Femur (tissue), 1 donor: Measurements from ENCODE around the gene PARP12.
A peak's percentile ranks its signal among the peaks of the same experiment; 100 is the strongest.
"Not testable (repeated sequence)": the region's sequence is repeated elsewhere in the genome, so short reads cannot be mapped to it uniquely, and the experiment has no call there.

ENCODE experiments used
- DNase-seq: peaks from one replicate; pipeline ENCODE4 v3.0.0-alpha.2; 2017

Gene PARP12

DNA sequence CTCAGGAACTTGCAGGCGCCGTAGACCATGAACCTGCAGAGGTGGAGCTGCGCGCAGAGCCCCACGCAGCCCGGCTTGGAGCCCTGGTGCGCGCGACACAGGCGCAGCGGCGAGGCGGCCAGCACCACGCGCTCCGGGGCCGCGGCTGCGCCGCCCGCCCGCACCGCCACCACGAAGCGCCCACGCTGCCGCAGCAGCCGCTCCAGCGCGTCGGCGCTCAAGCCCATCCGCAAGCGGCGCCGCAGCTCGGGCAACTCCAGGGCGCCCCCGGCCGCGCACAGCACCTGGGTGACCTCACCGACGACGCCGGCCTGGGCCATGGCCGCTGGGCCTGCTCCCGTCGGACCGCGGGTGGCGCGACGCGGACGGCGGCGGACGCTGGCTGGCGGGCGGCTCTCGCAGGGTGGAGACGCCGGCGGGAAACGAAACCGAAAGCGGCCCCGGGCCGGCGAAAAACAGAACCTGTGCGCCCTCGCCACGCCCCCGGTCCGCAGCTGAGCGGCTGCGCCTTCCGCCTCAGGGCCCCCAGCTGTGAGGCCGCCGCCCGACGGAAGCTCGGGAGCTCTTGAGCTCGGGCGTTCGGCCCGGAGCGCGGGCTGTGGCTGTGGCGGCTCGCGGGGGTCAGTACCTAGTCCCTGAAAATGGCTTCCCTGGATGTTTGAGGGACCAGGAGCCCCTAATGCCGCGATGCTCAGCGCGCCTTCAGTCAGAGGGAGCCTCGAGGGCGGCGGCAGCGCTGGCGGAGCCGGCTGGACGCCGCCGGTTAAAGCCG is at the start of gene PARP12:
Gene PARP12 (minus strand): TSS at position 424 of the 772 bp plus-strand sequence. CDS start 104 bp downstream, at position 320.
- DNase-seq = peak; percentile 91

GRCh38 chr7:140108777-140109176 is 46.0 kb upstream of the PARP12 start:
- DNase-seq = not testable (repeated sequence)

- no peak for DNase-seq
These were observed 33.7 kb upstream of the PARP12 start for GRCh38 chr7:140096459-140096858.

- DNase-seq = no peak
These were observed 30.6 kb upstream of the PARP12 start for GRCh38 chr7:140093375-140093774.

GRCh38 chr7:140085447-140085846 is 22.7 kb upstream of the PARP12 start:
- DNase-seq = no peak

DNA sequence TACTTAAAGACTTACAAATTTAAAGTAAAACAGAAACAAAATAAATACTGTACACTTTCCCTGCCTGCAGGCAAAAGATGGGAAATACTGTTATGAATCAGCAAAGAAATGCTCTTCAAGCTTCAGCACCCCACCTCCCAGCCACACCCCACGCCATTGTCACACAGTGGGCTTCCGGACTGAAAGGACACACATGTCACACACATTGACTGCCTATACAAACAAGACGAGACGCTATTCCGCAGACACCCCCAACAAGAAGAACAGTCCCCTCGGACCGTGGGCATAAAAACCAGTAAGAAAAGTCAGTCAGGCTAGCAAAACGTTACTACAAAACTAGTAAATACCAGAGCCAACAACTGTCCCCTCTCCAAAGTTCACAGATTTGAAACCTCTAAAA is 22.2 kb upstream of the PARP12 start:
- DNase-seq = peak; percentile 16

GRCh38 chr7:140084142-140084655 is 21.4 kb upstream of the PARP12 start:
- DNase-seq = no peak

DNA sequence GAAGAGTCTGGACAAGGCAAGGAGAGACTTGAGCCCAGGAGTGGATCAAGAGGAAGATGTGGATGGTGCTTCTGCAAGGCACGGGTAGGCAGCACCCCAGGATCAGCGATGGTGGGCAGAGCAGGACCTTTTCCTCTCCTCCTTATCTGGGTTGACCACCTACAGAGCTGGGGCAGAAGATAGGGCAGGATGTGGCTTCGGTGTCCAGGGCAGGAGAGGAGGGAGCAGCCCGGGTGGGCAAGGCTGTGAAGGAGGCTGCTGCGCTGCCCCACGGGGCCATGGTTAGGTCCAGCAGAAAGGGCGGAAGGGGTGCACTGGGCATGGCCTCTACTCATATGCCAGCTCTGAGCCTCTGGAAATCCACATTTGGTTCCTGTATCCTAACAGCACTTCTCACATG is 20.0 kb upstream of the PARP12 start:
- no peak for DNase-seq

- no peak for DNase-seq
These were observed 19.1 kb upstream of the PARP12 start for GRCh38 chr7:140081774-140082425.

- no peak for DNase-seq
These were observed 18.2 kb upstream of the PARP12 start for GRCh38 chr7:140080919-140081318.

- DNase-seq = no peak
These were observed 16.4 kb upstream of the PARP12 start for GRCh38 chr7:140079121-140079536.

GRCh38 chr7:140078392-140078791 is 15.6 kb upstream of the PARP12 start:
- no peak for DNase-seq

DNA sequence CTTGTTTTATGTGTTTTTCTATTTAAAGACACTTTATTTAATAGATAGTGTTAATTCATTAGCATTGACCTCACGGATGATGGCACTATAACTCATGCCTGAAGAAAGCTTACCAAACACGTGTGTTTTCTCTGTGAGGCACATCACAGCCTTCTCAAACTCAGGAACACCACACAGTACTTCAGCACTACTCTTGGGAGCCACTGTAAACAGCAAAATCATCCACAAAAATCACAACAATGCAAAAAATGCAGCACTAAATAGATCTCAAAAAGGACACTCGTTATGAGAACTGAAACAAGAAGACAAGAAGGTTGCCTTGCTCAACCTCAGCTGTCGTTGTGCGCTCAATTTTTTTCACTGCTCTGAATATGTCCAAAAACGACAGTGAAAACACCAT is 12.0 kb upstream of the PARP12 start:
- no peak for DNase-seq

DNA sequence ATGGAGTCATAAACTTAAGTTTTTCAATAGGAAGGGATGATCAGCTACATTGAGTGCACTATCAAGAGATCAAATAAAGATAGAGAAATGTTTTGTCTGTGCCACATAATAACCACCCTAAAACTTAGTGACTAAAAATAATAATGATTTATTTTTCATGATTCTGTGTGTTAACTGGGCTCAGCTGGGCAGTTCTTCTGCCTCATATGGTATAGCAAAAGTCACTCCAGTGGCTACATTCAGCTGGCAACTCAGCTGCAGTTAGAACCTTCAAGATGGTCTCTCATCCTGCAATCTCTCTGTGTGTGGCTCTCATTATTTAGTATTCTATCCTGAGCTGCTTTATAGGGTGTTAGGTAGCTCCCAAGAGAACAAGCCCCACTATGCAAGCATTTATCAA is 7.8 kb upstream of the PARP12 start:
- no peak for DNase-seq

DNA sequence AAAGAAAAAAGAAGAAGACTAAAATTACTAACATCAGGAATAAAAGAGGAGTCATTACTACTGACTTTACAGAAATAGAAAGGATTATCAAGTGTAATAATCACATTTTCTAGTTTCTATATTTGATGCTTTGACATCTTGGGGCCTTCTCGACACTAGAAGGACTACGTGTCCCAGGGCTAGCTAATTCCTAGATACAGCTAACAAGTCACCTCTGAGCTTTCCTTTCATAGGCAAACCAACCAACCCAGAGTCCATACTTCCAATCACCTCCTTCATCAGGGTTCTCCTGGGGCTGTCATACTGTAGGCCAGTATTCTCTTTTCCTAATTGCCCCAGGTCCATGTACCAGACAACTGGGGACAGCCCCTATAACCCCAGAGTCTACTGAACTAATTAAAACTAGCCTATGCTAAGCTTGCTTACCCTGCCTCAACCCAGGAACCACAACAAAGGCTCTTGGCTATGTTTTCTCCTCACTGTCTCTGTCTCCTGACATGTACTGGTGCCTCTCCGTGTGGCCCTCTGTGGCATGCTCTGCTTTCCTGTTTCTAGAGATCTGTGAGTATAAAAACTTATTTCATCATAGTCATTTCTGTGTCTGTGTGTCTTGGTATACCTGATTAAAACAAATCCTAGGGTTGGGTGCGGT is 6.7 kb upstream of the PARP12 start:
- DNase-seq = no peak

GRCh38 chr7:140068033-140068432 is 5.3 kb upstream of the PARP12 start:
- no peak for DNase-seq

DNA sequence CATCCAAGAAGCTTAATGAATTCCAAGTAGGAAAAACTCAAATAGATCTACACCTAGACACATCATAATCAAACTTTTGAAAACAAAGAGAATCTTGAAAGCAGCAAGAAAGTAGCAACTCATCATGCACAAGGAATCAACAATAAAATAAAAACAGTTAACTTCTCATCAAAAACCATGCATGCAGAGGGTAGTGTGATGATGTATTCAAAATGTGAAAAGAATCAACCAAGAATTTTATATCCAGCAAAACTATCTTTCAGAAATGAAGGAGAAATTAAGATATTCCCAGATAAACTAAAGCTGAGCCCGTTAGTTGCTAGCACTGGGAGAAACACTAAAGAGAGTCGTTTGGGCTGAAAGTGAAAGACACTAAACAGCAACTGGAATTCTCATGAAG is 4.3 kb upstream of the PARP12 start:
- no peak for DNase-seq

DNA sequence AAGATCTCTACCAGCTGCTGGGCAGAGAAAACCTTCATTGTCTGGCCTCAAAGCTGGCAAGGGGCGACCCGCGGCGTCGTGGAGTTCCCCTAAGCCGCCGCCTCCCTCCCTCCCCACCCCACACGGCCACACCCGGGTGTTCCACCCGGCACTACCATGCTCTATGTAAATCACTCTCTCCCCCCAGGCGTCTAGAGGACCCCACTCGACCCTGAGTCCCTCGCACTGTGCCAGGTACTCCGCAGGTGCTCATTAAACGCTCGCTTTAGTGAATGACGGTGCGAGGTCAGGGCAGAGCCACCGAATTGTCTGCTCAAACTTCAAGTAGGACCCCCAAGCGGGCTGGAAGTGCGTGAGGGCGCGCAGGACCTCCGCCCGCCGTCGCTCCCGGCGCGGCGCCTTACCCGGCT is 628 bp downstream of the PARP12 start:
- DNase-seq = peak; percentile 38

DNA sequence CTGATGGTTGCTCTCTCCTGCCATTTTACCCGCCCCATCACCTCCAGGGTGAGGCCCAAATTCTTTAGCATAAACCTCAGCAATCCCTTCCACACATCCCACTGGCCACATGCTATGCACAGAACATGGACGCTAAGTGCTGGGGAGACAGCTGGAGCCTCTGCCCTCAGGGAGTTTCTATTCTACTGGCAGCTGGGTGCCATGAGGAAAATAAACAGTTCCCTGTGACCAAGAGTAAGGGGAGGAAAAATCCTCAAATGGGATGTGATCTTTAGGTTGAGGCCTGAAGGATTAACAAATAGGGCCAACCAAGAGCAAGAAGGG is 1.2 kb downstream of the PARP12 start:
- no peak for DNase-seq

GRCh38 chr7:140060788-140061606 is 1.8 kb downstream of the PARP12 start:
- peak; percentile 71 for DNase-seq

DNA sequence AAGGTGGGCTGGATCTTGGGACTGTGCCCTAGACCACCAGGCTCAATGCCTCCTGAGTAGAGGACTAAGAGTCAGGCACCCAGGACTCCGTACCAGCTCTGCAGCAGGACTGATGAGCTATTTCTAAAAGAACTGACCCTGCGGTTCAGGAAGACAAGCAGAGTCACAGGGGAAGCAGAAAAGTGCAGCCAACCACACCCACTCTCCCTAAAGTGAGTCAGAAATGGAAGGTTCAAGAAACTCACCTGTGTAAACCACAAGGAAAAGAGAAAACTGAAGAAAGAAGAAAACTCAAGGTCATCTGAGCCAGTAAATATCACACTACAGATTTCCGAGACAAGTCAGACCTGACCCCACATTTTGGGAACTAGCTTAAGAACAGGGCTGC is 2.5 kb downstream of the PARP12 start:
- no peak for DNase-seq

GRCh38 chr7:140059273-140060242 is 3.2 kb downstream of the PARP12 start:
- no peak for DNase-seq
